ENCODE data around the gene VWA3A.
"Not testable (repeated sequence)": the region's sequence is repeated elsewhere in the genome, so short reads cannot be mapped to it uniquely, and the experiment has no call there.

VWA3A gene

DNA sequence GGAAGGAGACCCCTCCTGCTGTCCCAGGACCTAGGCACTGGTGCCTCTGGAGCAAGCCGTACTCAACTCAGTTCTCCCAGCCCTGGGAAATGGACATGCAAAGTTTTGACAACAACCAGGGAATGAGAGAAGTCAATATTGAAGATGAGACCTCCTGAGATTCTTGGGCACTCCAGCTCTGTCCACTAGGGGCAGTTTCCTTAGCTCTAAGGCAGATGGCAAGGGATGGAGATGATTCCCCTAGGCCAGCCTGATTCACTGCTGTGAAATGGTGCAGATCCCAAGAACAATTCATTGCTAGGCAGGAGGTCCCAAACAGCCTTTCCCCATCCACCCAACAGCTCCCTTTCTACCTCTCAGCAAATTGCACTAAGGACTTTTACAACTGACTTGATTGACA lies 49.4 kb downstream of the VWA3A start:
- DNase-seq: no peak

DNA sequence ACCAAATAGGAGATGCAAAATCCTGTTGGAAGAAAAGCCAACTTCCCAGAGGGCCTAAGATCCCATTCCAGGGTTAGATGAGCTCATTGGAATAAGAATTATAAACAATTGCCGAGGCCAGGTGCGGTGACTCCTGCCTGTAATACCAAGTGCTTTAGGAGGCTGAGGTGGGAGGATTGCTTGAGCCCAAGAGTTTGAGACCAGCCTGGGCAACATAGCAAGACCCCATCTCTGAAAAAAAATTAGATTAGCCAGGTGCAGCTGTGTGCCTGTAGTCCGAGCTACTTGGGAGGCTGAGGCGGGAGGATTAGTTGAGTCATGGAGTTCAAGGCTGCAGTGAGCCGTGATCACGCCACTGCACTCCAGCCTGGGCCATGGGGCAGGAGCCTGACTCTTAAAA lies 52.2 kb downstream of the VWA3A start:
- DNase-seq: no peak

DNA sequence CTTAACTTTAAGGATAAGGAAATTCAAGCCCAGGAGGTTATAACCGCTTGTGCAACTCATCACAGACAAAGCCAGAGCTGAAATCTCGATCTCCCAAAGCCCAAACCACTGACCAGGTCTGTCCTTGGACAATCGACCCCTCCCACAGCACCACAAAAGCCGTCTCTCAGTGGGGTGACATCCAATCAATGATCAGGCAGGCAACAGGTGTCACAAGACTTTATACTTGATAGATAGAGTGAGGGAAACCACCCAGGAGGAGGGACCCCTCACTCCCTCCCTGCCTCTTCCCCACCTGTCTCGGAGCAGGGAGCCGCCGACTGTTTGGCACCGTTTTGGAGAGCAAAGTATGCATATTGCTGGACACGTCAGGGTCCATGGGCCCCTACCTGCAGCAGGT lies 55.5 kb downstream of the VWA3A start:
- DNase-seq: no peak

- no peak for DNase-seq
Observed at GRCh38 chr16:22151246-22151998, 59.1 kb downstream of the VWA3A start.

- no peak for DNase-seq
Observed at GRCh38 chr16:22152316-22152715, 60.0 kb downstream of the VWA3A start.

DNA sequence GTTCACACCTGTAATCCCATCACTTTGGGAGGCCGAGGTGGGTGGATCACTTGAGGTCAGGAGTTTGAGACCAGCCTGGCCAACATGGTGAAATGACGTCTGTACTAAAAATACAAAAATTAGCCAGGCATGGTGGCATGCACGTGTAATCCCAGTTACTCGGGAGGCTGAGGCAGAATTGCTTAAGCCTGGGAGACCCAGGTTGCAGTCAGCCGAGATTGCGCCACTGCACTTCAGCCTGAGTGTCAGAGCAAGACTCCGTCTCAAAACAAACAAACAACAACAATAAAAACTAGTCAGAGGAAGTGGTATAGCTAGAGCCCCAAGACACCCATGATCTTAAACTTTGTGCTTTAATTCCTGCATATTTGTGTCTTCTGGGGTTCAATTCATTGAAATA lies 60.7 kb downstream of the VWA3A start:
- DNase-seq: not testable (repeated sequence)

- DNase-seq: no peak
Observed at GRCh38 chr16:22161401-22161800, 69.1 kb downstream of the VWA3A start.

DNA sequence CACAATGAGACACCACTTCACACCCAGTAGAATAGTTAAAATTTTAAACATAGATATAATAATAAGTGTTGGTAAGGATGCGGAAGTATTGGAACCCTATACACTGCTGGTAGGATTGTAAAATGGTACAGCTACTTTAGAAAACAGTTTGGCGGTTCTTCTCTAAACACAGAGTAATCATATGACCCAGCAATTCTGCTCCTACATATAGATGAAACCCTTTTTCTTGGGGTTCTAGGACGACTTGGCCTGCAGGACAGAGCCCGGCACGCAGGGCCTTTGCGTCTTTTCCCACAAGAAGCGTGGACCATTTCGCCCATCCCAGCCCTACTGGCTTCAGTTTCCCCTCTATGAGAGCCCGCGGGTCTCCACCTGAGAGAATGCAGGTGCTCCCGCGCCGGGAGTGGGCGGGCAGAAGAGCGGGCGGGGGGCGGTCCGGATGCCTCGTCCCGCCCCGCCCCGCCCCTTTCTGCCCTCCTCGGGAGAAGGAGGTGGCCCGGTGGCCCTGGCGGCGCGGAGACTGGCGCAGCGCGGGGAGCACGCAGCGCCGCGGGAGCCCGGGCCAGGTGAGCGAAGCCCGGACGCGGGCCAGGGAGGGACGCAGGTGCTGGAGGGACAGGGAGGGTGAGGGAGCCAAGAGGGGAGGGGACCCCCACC lies 69.8 kb downstream of the VWA3A start, which contains the start of gene SDR42E2:
TSS of gene SDR42E2 (plus strand) at position 508 of the 657 bp plus-strand sequence. CDS start 3,077 bp downstream, outside the sequence.
- peak; percentile 70 for DNase-seq

GRCh38 chr16:22162656-22163009 lies 70.3 kb downstream of the VWA3A start:
- no peak for DNase-seq

GRCh38 chr16:22163806-22164205 lies 71.5 kb downstream of the VWA3A start:
- DNase-seq: no peak

- no peak for DNase-seq
Observed at GRCh38 chr16:22164482-22164881, 72.1 kb downstream of the VWA3A start.

DNA sequence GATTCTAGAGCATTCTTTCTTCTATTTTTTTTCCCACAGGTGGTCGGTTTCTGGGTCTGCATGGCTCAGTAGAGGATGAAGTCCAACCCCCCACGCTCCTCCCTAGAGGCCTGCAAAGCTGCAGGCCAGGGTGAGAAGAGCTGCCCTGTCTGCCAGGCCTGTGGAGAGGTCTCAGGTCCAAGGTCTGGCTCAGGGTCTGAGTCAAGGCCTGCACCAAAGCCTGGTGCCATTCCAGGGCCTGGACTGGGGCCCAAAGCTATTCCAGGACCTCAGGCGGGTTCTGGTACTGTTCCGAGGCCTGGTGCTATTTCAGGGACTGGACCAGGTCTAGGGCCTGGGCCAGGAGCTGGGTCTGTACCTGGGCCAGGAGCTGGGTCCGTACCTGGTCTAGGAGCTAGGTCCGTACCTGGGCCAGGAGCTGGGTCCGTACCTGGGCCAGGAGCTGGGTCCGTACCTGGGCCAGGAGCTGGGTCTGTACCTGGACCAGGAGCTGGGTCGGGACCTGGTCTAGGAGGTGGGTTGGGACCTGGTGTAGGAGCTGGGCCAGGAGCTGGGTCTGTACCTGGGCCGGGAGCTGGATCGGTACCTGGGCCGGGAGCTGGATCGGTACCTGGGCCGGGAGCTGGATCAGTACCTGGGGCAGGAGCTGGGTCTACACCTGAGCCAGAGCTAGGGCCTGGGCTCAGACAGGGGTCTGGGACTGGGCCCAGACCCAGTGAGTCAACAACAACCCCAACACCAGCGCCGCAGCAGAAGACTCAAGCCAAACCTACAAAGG lies 73.4 kb downstream of the VWA3A start:
- DNase-seq: no peak

DNA sequence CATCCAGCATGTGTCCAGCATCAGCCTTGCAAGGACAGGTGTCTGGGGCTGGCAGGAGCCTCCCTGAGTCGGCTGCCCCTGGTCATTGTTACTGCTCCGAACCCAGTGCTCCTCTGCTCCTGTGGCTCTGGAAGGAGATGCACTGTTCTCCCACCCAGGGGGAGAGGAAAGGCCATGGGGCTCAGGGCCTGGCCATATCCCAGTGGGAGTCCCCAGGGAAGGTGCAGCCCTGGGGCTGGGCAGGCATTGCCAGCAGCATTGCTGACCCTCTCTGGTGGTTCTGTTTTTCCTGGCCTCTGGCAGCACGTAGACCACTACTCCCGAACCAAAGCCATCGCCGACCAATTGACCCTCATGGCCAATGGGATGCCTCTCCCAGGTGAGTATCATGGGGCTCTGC lies 79.6 kb downstream of the VWA3A start:
- no peak for DNase-seq

- DNase-seq: not testable (repeated sequence)
Observed at GRCh38 chr16:22172642-22173041, 80.3 kb downstream of the VWA3A start.

GRCh38 chr16:22174642-22175041 lies 82.3 kb downstream of the VWA3A start:
- no peak for DNase-seq

GRCh38 chr16:22177968-22178930 lies 85.9 kb downstream of the VWA3A start:
- DNase-seq: no peak

- no peak for DNase-seq
Observed at GRCh38 chr16:22181426-22181825, 89.1 kb downstream of the VWA3A start.

- no peak for DNase-seq
Observed at GRCh38 chr16:22181843-22182242, 89.5 kb downstream of the VWA3A start.

- DNase-seq: no peak
Observed at GRCh38 chr16:22183335-22183734, 91.0 kb downstream of the VWA3A start.

GRCh38 chr16:22183901-22184614 lies 91.7 kb downstream of the VWA3A start:
- no peak for DNase-seq

GRCh38 chr16:22184615-22184968 lies 92.3 kb downstream of the VWA3A start:
- DNase-seq: no peak

- no peak for DNase-seq
Observed at GRCh38 chr16:22186517-22186916, 94.2 kb downstream of the VWA3A start.

Data from activated CD8-positive, alpha-beta memory T cell treated with anti-CD3 and anti-CD28 coated beads for 24 hours (primary cell).